NCI-H82 (cell line): ENCODE data around the gene HTRA3.
"Not testable (repeated sequence)": the region's sequence is repeated elsewhere in the genome, so short reads cannot be mapped to it uniquely, and the experiment has no call there.

ENCODE experiments used
- DNase-seq: peaks from one replicate; lab custom pipeline; 2025; lab: John Stamatoyannopoulos, UW

Gene HTRA3

GRCh38 chr4:8345053-8345945 lies 75.7 kb downstream of the HTRA3 start:
- no peak for DNase-seq

GRCh38 chr4:8345946-8346814 lies 76.6 kb downstream of the HTRA3 start:
- no peak for DNase-seq

- no peak for DNase-seq
Observed at GRCh38 chr4:8346838-8347605, 77.5 kb downstream of the HTRA3 start.

GRCh38 chr4:8347660-8348059 lies 78.1 kb downstream of the HTRA3 start:
- DNase-seq: no peak

- DNase-seq: no peak
Observed at GRCh38 chr4:8348071-8348470, 78.5 kb downstream of the HTRA3 start.

- not testable (repeated sequence) for DNase-seq
Observed at GRCh38 chr4:8349236-8349635, 79.7 kb downstream of the HTRA3 start.

GRCh38 chr4:8349664-8350236 lies 80.2 kb downstream of the HTRA3 start:
- no peak for DNase-seq

GRCh38 chr4:8350352-8350751 lies 80.8 kb downstream of the HTRA3 start:
- no peak for DNase-seq

- DNase-seq: no peak
Observed at GRCh38 chr4:8350841-8351461, 81.4 kb downstream of the HTRA3 start.

GRCh38 chr4:8351931-8352367 lies 82.4 kb downstream of the HTRA3 start:
- DNase-seq: no peak

GRCh38 chr4:8352368-8353157 lies 83.0 kb downstream of the HTRA3 start:
- DNase-seq: no peak

GRCh38 chr4:8353158-8353669 lies 83.7 kb downstream of the HTRA3 start:
- no peak for DNase-seq

- no peak for DNase-seq
Observed at GRCh38 chr4:8353912-8354453, 84.4 kb downstream of the HTRA3 start.

GRCh38 chr4:8355306-8355705 lies 85.8 kb downstream of the HTRA3 start:
- no peak for DNase-seq

GRCh38 chr4:8355864-8356565 lies 86.5 kb downstream of the HTRA3 start:
- no peak for DNase-seq
